ENCODE data around the gene SPN. TPM values are rescaled to one million over a fixed set of nuclear protein-coding genes. Genes with fewer than 3 reads are reported as not detected.
A peak's percentile ranks its signal among the peaks of the same experiment; 100 is the strongest.
"Not testable (repeated sequence)": the region's sequence is repeated elsewhere in the genome, so short reads cannot be mapped to it uniquely, and the experiment has no call there.

SPN gene
- total and polyA plus RNA-seq, 12 donors: 0.29 to 12.6 (median 1.7) TPM

DNA sequence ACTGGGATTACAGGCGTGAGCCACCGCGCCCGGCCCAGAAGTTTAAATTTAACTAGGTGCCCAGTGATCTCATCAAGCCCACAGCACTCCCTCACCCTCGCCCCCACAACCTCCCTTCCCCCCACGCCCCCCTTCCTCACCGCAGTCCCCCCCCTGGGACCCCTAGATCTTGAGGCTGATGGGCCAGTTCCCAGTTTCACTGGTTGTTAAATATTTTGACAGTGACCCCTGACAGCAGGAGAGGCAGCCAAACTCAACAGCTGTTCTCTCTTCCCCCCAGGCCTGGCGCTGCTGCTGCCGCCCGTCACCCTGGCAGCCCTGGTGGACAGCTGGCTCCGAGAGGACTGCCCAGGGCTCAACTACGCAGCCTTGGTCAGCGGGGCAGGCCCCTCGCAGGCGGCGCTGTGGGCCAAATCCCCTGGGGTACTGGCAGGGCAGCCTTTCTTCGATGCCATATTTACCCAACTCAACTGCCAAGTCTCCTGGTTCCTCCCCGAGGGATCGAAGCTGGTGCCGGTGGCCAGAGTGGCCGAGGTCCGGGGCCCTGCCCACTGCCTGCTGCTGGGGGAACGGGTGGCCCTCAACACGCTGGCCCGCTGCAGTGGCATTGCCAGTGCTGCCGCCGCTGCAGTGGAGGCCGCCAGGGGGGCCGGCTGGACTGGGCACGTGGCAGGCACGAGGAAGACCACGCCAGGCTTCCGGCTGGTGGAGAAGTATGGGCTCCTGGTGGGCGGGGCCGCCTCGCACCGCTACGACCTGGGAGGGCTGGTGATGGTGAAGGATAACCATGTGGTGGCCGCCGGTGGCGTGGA is 31.5 kb downstream of the SPN start:
- Histone ChIP-seq H3K27me3 (no peaks in the 10 kb centered on the region), H3K36me3 (peaks cover 0 to 4% (median 0%) of the 10 kb centered on the region in 9 donors), H3K4me3 (no peak overlapping the region), H3K4me1 (no peaks in the 10 kb centered on the region), H3K9me3 (no peaks in the 10 kb centered on the region), H3K27ac (no peak overlapping the region)
- intact Hi-C loops (cut with DNase I): loop anchor here in 7 of 10 donors (5.0 to 10.0 kb wide), 6 partner anchors 33 to 333 kb away; partner anchors contain the start of genes C16orf92 (in 5 of the 7) and DOC2A (in 1 of the 7)
- 88 to 89% methylated on average over 40 to 41 of the region's 41 CpGs for WGBS, 2 donors
- DNase-seq (no peak), ATAC-seq (peak in 2 of 8 donors; percentile 20 to 38)
- TF ChIP-seq, protein P1, sequence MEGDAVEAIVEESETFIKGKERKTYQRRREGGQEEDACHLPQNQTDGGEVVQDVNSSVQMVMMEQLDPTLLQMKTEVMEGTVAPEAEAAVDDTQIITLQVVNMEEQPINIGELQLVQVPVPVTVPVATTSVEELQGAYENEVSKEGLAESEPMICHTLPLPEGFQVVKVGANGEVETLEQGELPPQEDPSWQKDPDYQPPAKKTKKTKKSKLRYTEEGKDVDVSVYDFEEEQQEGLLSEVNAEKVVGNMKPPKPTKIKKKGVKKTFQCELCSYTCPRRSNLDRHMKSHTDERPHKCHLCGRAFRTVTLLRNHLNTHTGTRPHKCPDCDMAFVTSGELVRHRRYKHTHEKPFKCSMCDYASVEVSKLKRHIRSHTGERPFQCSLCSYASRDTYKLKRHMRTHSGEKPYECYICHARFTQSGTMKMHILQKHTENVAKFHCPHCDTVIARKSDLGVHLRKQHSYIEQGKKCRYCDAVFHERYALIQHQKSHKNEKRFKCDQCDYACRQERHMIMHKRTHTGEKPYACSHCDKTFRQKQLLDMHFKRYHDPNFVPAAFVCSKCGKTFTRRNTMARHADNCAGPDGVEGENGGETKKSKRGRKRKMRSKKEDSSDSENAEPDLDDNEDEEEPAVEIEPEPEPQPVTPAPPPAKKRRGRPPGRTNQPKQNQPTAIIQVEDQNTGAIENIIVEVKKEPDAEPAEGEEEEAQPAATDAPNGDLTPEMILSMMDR (IDR thresholded peaks at IDR 0.05): no peak

GRCh38 chr16:29695675-29696074 is 32.6 kb downstream of the SPN start:
- not testable (repeated sequence) for DNase-seq, H3K36me3 ChIP-seq, H3K9me3 ChIP-seq, ATAC-seq, H3K27me3 ChIP-seq, H3K27ac ChIP-seq, H3K4me1 ChIP-seq, H3K4me3 ChIP-seq
- 92 to 97% methylated on average over 3 of the region's 3 CpGs for WGBS, 2 donors
- intact Hi-C loops (cut with DNase I): loop anchor here in 7 of 10 donors (5.0 to 10.0 kb wide), 5 partner anchors 149 to 332 kb away; partner anchors contain the start of genes C16orf92 (in 5 of the 7) and DOC2A (in 1 of the 7)

DNA sequence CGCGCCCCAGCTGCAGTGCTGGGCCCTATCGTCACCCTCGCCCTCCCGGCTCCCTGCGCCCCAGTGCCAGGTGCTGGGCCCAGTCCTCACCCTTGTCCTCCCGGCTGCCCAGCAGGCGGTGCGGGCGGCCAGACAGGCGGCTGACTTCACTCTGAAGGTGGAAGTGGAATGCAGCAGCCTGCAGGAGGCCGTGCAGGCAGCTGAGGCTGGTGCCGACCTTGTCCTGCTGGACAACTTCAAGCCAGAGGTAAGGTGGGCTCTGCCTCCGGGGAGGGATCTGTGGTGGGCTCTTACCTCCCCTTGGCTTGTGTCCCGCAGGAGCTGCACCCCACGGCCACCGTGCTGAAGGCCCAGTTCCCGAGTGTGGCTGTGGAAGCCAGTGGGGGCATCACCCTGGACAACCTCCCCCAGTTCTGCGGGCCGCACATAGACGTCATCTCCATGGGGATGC is 33.9 kb downstream of the SPN start:
- Histone ChIP-seq H3K4me1 (peaks cover 0 to 11% (median 0%) of the 10 kb centered on the region in 9 donors), H3K27ac (no peak overlapping the region), H3K4me3 (no peak overlapping the region), H3K9me3 (no peaks in the 10 kb centered on the region), H3K27me3 (no peaks in the 10 kb centered on the region), H3K36me3 (peaks cover 0 to 4% (median 0%) of the 10 kb centered on the region in 9 donors)
- no peak for DNase-seq
- 93 to 94% methylated on average over 17 to 21 of the region's 21 CpGs for WGBS, 2 donors
- TF ChIP-seq, protein P1 (IDR thresholded peaks at IDR 0.05): no peak
- no peak for ATAC-seq
- intact Hi-C loops (cut with DNase I): loop anchor here in 7 of 10 donors (5.0 to 10.0 kb wide), 5 partner anchors 148 to 330 kb away; partner anchors contain the start of genes C16orf92 (in 5 of the 7) and DOC2A (in 1 of the 7)

GRCh38 chr16:29697391-29697790 is 34.3 kb downstream of the SPN start:
- Histone ChIP-seq H3K9me3 (no peaks in the 10 kb centered on the region), H3K36me3 (peaks cover 0 to 4% (median 0%) of the 10 kb centered on the region in 9 donors), H3K27ac (no peak overlapping the region), H3K27me3 (no peaks in the 10 kb centered on the region), H3K4me1 (peaks cover 0 to 14% (median 0%) of the 10 kb centered on the region in 9 donors), H3K4me3 (no peak overlapping the region)
- ATAC-seq (no peak), DNase-seq (no peak)
- 94 to 96% methylated on average over 7 of the region's 7 CpGs for WGBS, 2 donors
- TF ChIP-seq, protein P1 (IDR thresholded peaks at IDR 0.05): no peak
- intact Hi-C loops (cut with DNase I): loop anchor here in 7 of 10 donors (5.0 to 10.0 kb wide), 5 partner anchors 147 to 330 kb away; partner anchors contain the start of genes C16orf92 (in 5 of the 7) and DOC2A (in 1 of the 7)

Data from heart right ventricle (tissue), 16 donors.